ENCODE results near the gene CEP43. TPM values are rescaled to one million over a fixed set of nuclear protein-coding genes. Genes with fewer than 3 reads are reported as not detected.

Gene CEP43
- total RNA-seq, 6 experiments from 2014 or later: 16.5 to 24.8 (median 21.0) TPM

- Mint-ChIP-seq H3K4me3 (no peak overlapping the region), H3K27ac (no peak overlapping the region), H3K4me1 (ENCODE audit: low read depth) (no peaks in the 10 kb centered on the region), H3K9me3 (no peaks in the 10 kb centered on the region), H3K27me3 (ENCODE audit: insufficient read depth) (no peaks in the 10 kb centered on the region), H3K36me3 (ENCODE audit: low read depth) (no peaks in the 10 kb centered on the region)
- TF ChIP-seq, protein P1, sequence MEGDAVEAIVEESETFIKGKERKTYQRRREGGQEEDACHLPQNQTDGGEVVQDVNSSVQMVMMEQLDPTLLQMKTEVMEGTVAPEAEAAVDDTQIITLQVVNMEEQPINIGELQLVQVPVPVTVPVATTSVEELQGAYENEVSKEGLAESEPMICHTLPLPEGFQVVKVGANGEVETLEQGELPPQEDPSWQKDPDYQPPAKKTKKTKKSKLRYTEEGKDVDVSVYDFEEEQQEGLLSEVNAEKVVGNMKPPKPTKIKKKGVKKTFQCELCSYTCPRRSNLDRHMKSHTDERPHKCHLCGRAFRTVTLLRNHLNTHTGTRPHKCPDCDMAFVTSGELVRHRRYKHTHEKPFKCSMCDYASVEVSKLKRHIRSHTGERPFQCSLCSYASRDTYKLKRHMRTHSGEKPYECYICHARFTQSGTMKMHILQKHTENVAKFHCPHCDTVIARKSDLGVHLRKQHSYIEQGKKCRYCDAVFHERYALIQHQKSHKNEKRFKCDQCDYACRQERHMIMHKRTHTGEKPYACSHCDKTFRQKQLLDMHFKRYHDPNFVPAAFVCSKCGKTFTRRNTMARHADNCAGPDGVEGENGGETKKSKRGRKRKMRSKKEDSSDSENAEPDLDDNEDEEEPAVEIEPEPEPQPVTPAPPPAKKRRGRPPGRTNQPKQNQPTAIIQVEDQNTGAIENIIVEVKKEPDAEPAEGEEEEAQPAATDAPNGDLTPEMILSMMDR (IDR thresholded peaks at IDR 0.05): no peak
- no peak for DNase-seq
Measured at GRCh38 chr6:167047554-167047953, 48.4 kb downstream of the CEP43 start.

Small RNA genes within 50 kb of the gene (microRNA-seq; reads per million reads assigned to microRNA genes)
- gene MIR3939: 3.1 reads per million

Other genes starting within 250 kb of the CEP43 start
- 10 to 100 TPM; 15.1 to 28.9 (median 16.5) TPM for gene RNASET2, start 42.8 kb upstream of the CEP43 start, total RNA-seq (2021; fragmentation: NEBNext Ultra II Directional; extraction: Animal tissue kit (Norgen Biotek cat#: 25700))
- not detected for gene CCR6, start 123.7 kb downstream of the CEP43 start, total RNA-seq (2021; fragmentation: NEBNext Ultra II Directional; extraction: Animal tissue kit (Norgen Biotek cat#: 25700))
- gene GPR31, start 158.6 kb downstream of the CEP43 start, total RNA-seq (2021; fragmentation: NEBNext Ultra II Directional; extraction: Animal tissue kit (Norgen Biotek cat#: 25700)): not detected

Measured in HFFc6 (cell line).